Uterus (tissue), 2 donors: Measurements from ENCODE around the gene FGFBP1.

Source experiments
- POLR2A ChIP-seq, 2 donors: fragments of 450-650 bp; IDR thresholded peaks; one replicate each; pipeline ENCODE4 v1.6.1; 2016; ENCODE audit warnings: antibody characterized with exemption in 2 of 2, mild to moderate bottlenecking in 1 of 2, moderate library complexity in 1 of 2
- TF ChIP-seq, protein P1 (sequence below), 4 experiments: fragments of 200-600 bp in 2 of 4; fragments of 450-650 bp in 2 of 4; sonication (generic) in 2 of 4; IDR thresholded peaks; one replicate each; pipeline ENCODE4 v1.5.1; 2016 to 2019; ENCODE audit warnings: antibody characterized with exemption in 4 of 4, mild to moderate bottlenecking in 2 of 4, moderate library complexity in 1 of 4

DNA sequence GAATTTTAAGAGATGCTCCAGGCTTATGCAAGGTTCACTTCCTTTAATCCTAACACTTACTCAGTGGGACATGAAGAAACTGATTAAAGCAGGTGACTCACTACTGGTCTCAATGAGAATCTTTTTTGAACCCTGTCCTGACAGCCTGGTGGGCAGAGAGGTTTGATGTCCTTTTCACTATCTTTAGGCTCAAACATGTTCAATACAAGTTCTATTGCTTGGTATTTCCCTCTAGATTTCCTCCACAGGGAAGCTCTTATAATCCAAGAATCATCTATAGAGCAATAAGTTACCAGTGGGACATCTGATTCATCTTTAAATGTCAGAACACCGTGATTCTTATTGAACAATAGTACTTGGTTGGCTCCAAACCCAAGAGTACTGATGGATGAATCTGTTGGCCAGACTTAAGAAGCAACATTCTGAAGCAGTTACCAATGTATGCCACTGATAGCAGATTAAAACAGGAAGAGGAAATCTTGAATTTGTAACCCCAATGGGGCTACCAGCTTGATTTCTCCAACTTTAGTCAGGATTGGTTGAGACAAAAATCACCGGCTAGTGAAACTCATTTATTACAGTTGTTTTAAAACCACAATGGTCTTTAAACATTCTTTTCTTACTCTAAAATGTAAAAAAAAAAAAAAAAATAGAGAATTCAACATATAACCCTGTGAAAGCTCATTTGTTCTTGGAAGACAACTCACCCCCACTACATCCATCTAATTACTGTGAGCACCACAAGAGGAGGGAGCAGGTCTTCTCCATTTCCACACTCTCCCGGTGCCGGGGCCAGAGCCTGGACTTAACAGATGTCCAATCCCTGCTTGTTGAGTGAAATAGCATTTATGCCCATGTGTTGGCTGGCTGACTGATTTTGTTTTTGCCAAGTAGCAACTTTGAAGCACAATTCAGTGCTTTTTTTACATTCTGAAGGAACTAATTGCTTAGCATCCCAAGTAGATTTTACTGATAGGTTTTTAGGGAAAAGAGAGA lies 43.3 kb downstream of the FGFBP1 start:
- TF ChIP-seq, protein P1, sequence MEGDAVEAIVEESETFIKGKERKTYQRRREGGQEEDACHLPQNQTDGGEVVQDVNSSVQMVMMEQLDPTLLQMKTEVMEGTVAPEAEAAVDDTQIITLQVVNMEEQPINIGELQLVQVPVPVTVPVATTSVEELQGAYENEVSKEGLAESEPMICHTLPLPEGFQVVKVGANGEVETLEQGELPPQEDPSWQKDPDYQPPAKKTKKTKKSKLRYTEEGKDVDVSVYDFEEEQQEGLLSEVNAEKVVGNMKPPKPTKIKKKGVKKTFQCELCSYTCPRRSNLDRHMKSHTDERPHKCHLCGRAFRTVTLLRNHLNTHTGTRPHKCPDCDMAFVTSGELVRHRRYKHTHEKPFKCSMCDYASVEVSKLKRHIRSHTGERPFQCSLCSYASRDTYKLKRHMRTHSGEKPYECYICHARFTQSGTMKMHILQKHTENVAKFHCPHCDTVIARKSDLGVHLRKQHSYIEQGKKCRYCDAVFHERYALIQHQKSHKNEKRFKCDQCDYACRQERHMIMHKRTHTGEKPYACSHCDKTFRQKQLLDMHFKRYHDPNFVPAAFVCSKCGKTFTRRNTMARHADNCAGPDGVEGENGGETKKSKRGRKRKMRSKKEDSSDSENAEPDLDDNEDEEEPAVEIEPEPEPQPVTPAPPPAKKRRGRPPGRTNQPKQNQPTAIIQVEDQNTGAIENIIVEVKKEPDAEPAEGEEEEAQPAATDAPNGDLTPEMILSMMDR (IDR thresholded peaks at IDR 0.05) = no peak
- no peak for TF ChIP-seq POLR2A (IDR thresholded peaks at IDR 0.05)
